RWPE2 (cell line): Measurements from ENCODE around the gene CAMK2A.

Source experiments
- ATAC-seq: fragments of 200-7000 bp; cut with Tn5 transposase; 3 replicates; pipeline ENCODE4 v1.9.1; 2021; ENCODE audit warnings: low read depth
- DNase-seq: peaks from one replicate; pipeline ENCODE4 v3.0.0-alpha.2; 2020; ENCODE audit warnings: low spot score
- H3K27ac ChIP-seq: fragments of 450-650 bp; 2 replicates; pipeline ENCODE4 v1.5.1; 2017; ENCODE audit warnings: mild to moderate bottlenecking; ENCODE audit not compliant: poor library complexity, severe bottlenecking
- H3K27me3 ChIP-seq: fragments of 250-450 bp; sonication (Bioruptor Pico); 2 replicates; pipeline ENCODE4 v1.5.1; 2021; ENCODE audit warnings: mild to moderate bottlenecking, moderate library complexity; ENCODE audit not compliant: insufficient read depth, poor library complexity, severe bottlenecking
- H3K36me3 ChIP-seq: fragments of 250-450 bp; sonication (Bioruptor Pico); 2 replicates; pipeline ENCODE4 v1.5.1; 2020; ENCODE audit warnings: low read depth, mild to moderate bottlenecking, moderate library complexity
- H3K4me1 ChIP-seq: fragments of 250-450 bp; sonication (Bioruptor Pico); 2 replicates; pipeline ENCODE4 v1.5.1; 2021; ENCODE audit warnings: mild to moderate bottlenecking, moderate library complexity; ENCODE audit not compliant: insufficient read depth, poor library complexity, severe bottlenecking
- H3K4me3 ChIP-seq: fragments of 250-450 bp; sonication (Bioruptor Pico); 2 replicates; pipeline ENCODE4 v1.5.1; 2021; ENCODE audit warnings: mild to moderate bottlenecking, moderate library complexity; ENCODE audit not compliant: severe bottlenecking
- H3K9me3 ChIP-seq: fragments of 250-450 bp; sonication (Bioruptor Pico); 2 replicates; pipeline ENCODE4 v1.5.1; 2021; ENCODE audit warnings: mild to moderate bottlenecking, moderate library complexity; ENCODE audit not compliant: severe bottlenecking
- TF ChIP-seq, protein P1 (sequence below): fragments of 450-650 bp; IDR thresholded peaks from one replicate; pipeline ENCODE4 v1.5.1; 2017; ENCODE audit warnings: mild to moderate bottlenecking, moderate library complexity; ENCODE audit not compliant: poor library complexity, severe bottlenecking

Gene CAMK2A

DNA sequence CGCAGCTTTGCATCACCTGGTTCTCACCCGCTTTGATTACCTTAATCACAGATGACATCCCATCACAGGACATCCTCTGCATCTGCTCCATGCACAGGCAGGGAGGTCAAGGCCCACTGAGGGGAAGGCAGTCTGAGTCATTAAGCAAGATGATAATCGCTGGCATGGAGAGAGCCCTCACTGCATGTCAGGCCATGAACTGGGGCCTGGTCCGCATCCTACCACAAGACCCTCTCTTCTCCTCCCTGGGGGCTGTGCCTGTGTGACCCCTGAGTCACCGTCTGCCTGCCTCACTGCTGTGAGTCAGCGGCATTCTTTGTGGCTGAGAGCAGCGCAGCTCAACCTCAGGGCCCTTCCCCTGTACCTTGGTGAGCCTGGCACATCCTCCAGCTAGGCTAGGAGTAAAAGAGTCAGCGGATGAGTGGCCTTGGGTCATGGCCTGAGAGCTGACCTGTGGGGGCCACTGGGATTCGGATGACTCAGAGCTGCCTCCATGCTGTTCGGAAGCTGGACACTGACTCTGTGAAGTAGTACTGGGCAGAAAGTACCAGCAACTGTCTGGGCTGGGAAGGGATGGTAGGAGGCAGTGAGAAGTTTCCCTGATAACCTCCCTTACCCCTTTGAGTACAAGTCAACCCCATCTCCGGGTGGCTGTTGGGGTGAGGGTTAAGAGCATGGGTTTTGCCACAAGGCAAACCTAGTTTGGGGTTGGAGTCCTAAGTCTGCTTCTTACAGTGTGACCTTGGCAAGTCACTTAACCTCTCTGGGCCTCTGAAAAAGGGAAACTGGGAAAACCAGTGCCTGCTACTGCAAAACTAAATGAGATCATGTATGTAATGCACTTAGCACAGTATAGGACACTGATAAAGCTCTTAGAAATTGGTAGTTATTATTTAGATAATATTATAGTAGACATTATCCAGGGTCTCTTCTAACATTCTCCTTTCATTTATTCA lies 27.8 kb upstream of the CAMK2A start:
- Histone ChIP-seq H3K27me3 (no peaks in the 10 kb centered on the region), H3K27ac (peak overlapping the region; percentile 93), H3K4me3 (no peak overlapping the region), H3K36me3 (no peaks in the 10 kb centered on the region), H3K9me3 (no peaks in the 10 kb centered on the region), H3K4me1 (peaks cover 58% of the 10 kb centered on the region)
- ATAC-seq (peak; percentile 85), DNase-seq (peak; percentile 98)
- TF ChIP-seq, protein P1, sequence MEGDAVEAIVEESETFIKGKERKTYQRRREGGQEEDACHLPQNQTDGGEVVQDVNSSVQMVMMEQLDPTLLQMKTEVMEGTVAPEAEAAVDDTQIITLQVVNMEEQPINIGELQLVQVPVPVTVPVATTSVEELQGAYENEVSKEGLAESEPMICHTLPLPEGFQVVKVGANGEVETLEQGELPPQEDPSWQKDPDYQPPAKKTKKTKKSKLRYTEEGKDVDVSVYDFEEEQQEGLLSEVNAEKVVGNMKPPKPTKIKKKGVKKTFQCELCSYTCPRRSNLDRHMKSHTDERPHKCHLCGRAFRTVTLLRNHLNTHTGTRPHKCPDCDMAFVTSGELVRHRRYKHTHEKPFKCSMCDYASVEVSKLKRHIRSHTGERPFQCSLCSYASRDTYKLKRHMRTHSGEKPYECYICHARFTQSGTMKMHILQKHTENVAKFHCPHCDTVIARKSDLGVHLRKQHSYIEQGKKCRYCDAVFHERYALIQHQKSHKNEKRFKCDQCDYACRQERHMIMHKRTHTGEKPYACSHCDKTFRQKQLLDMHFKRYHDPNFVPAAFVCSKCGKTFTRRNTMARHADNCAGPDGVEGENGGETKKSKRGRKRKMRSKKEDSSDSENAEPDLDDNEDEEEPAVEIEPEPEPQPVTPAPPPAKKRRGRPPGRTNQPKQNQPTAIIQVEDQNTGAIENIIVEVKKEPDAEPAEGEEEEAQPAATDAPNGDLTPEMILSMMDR: no peak

- Histone ChIP-seq H3K4me3 (no peak overlapping the region), H3K27me3 (no peaks in the 10 kb centered on the region), H3K27ac (peak overlapping the region; percentile 93), H3K9me3 (no peaks in the 10 kb centered on the region), H3K4me1 (peaks cover 49% of the 10 kb centered on the region), H3K36me3 (no peaks in the 10 kb centered on the region)
- no peak for DNase-seq
- TF ChIP-seq, protein P1: no peak
- ATAC-seq: no peak
These were observed 26.7 kb upstream of the CAMK2A start for GRCh38 chr5:150316320-150316719.

DNA sequence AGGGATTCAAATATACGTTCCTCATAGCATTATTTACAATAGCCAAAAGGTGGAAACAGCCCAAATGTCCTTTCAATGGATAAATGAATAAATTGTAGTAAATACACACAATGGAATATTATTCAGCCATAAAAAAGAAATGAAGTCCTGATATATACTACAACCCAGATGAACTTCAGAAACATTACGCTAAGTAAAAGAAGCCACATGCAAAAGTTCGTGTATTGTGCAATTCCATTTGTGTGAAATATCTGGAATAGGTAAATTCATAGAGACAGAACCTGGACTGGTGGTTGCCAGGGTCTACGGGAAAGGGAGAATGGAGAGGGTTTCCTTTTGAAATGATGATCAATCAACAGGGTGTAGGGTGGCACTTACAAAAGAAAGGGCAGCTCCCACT lies 25.7 kb upstream of the CAMK2A start:
- TF ChIP-seq, protein P1: no peak
- no peak for ATAC-seq
- no peak overlapping the region for H3K27ac ChIP-seq

DNA sequence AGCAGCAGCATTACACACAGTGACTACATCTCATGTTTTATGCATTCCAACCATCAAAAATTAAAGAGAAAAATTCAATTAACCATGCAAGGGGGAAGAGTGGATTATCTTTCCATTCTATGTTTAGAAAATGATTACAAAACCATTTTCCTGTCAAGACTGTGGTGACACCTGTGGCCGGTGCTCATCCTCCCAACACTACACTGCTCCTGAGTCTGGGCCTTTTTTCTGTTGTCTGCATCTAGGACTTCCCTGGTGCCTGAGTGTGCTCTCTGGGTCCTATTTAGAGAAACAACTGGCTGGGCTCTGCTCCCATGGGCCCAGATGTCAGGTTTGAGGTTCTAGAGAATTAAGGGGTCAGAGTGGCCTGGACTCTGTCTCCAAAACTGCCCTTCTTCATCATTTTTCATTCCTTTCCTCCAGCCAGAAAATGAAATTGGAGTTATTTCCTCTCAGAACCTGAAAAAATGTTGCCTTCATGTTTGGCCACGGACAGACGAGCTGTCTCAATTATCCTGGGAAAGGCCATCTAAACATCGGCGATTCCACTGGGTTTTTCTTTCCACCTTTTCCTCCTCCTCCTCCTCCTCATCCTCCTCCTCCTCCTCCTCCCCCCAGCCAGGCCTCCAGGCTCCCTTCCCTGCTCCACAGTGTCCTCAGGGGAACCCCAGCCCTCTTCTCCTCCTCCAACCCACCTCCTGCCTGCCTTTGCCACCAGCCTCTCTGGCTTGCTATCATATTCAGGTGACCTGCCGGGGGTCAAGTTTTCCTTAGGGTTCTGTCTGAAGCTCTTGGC lies 24.5 kb upstream of the CAMK2A start:
- H3K9me3 ChIP-seq: no peaks in the 10 kb centered on the region
- peaks cover 29% of the 10 kb centered on the region for H3K4me1 ChIP-seq
- DNase-seq: no peak
- H3K36me3 ChIP-seq: no peaks in the 10 kb centered on the region
- no peak overlapping the region for H3K4me3 ChIP-seq
- TF ChIP-seq, protein P1: no peak
- no peaks in the 10 kb centered on the region for H3K27me3 ChIP-seq
- no peak overlapping the region for H3K27ac ChIP-seq
- no peak for ATAC-seq

More for the DNA sequence above, 25.7 kb upstream of the CAMK2A start:
- Histone ChIP-seq H3K4me3 (no peak overlapping the region), H3K36me3 (no peaks in the 10 kb centered on the region), H3K9me3 (no peaks in the 10 kb centered on the region), H3K4me1 (peaks cover 40% of the 10 kb centered on the region), H3K27me3 (no peaks in the 10 kb centered on the region)
- DNase-seq: no peak
